22Rv1 (cell line): ENCODE measurements around the gene SH2D3C.

Experiments
- ZFX ChIP-seq: fragments of 450-650 bp; IDR thresholded peaks from 2 replicates; pipeline ENCODE4 v1.6.1; 2017; ENCODE audit warnings: antibody characterized with exemption, borderline replicate concordance
- TF ChIP-seq, protein P1 (sequence below): fragments of 450-650 bp; IDR thresholded peaks from 2 replicates; pipeline ENCODE4 v1.5.1; 2017; ENCODE audit warnings: mild to moderate bottlenecking

DNA sequence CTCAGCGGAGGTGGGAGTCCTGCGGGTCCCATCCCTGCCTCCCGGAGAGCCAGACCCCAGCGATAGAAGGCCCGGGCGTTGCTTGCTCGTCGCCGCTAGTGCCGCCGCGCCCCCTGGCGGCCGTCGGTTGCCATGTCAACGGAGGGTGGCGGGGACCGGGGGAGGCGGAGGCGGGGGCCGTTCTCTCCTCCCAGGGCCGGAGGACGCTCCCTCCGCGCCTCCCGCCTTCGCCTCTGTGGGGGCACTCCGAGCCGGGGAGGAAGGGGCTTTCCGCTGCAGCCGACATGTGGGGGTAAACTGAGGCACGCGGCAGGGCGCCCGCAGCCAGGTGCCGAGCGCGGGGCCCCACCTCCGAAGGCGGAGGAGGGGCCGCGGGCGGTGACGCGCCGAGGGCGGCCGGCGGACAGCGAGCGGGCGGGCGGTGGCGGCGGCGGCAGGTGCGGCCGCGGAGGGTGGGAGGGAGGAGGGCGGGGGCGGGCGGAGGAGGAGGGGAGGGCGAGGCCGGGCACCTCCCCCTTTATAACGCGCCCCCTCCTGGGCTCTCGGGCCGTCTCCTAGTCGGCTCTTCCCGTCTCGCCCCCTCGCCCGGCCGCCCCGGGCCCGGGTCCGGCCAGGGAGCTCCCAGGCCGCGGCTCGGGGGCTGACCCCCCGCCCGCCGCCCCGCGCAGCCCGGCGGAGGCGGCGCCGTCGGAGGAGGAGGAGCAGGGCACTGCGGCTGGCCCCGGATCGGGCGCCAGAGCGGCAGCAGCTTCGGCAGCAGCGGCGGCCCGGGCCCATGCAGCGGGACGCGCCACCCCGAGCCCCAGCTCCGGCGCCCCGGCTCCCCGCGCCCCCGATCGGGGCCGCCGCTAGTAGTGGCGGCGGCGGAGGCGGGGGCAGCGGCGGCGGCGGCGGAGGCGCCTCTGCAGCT is 6.8 kb upstream of the SH2D3C start:
- TF ChIP-seq, protein P1, sequence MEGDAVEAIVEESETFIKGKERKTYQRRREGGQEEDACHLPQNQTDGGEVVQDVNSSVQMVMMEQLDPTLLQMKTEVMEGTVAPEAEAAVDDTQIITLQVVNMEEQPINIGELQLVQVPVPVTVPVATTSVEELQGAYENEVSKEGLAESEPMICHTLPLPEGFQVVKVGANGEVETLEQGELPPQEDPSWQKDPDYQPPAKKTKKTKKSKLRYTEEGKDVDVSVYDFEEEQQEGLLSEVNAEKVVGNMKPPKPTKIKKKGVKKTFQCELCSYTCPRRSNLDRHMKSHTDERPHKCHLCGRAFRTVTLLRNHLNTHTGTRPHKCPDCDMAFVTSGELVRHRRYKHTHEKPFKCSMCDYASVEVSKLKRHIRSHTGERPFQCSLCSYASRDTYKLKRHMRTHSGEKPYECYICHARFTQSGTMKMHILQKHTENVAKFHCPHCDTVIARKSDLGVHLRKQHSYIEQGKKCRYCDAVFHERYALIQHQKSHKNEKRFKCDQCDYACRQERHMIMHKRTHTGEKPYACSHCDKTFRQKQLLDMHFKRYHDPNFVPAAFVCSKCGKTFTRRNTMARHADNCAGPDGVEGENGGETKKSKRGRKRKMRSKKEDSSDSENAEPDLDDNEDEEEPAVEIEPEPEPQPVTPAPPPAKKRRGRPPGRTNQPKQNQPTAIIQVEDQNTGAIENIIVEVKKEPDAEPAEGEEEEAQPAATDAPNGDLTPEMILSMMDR, result peak; percentile 94
- no peak for TF ChIP-seq ZFX
